ENCODE results near the gene HSPA12A.

Gene HSPA12A

DNA sequence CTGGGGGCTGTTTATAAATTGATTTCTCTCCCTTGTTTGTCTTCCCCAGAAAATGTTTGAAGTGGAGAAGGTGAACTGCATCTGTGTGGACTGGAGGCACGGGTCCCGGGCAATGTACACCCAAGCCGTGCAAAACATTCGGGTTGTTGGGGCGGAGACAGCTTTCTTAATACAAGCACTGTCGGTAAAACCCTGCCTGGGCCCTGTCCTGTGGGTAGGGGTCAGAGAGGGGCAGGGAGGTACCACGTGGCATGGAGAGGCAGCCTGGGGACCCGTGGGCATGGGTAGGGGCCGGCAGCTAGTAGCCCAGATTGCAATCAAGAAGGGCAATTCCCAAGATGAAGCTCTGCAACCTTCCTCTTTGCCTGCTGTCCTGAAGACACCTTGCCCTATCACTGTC, 115.6 kb downstream of the HSPA12A start:
- DNase-seq, result no peak

DNA sequence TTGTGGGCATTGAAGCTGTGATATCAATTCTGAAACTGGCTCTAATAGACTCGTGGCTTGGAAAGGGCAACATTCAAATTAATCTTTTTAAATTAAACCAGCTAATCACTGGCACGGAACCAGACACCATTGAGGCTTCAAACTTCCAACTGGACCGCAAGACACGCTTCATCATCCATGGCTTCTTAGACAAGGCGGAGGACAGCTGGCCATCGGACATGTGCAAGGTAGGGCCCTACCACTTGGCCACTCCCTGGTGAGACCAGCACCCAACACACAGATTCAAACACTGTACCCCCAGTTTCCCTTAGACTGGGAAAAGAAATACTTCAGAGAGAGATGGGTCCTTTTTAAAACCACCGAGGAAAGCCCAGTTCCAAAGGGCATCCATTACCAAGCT, 116.5 kb downstream of the HSPA12A start:
- no peak for DNase-seq

DNA sequence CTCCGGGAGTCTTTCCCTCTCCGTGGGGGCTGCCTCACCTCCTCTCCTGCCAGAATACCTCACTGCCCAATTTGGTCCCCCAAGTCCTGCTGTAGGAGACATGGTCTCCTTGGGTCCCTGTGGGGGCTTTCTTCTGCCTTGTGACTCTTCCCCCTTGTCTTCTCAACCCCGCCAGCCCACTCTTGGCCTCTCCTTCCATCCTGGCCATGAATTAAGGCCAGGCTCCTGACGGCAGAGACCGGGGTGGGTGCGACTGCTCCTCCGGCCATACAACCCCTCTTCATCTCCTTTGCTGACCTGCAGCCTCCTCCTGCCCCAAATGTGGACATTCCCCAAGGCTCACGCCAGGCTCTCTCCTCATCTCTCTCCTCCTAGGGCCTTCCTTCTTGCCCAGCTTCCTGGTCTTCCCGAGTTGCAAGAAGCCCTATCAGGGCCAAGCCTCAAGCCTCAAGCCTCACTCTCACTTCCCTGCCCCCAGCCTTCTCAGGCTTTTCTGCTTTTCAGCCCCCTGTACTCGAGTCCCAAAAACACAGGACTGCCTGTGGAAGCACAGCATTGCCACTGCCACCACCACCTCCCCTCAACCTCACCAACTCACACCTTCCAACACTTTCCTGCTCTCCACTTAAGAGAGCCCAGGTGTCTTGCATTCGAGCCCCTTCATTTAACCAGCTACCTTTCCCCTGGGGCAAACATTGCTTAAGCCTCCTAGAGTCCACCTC, 120.3 kb downstream of the HSPA12A start:
- no peak for DNase-seq

DNA sequence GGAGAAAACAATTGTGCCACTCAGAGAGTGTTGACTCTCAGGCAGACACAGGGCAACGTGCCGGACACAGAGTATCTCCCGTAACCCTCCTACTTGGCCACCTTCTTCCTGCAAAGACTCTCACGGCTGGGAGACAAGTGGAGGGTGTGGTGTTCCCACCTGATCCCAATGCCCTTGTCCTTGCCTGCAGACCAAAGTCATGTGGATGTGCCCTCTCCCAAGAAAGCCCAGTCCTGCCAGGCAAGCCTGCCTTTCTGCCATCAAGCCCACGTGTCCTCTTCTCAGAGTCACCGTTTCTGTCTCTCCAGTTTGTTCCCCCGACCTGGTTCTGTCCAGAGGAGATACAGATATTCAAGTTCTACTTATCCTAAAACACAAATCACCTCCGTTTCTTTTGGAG, 120.9 kb downstream of the HSPA12A start:
- no peak for DNase-seq

Data from GOT3 (cell line).